Neural progenitor cell (in vitro differentiated cells): ENCODE measurements around the gene NT5C1A.

ENCODE experiments used
- CTCF ChIP-seq: fragments of 200-600 bp; sonication (generic); IDR thresholded peaks from 2 replicates; pipeline ENCODE4 v1.5.1; 2017; ENCODE audit warnings: antibody characterized with exemption, mild to moderate bottlenecking
- EZH2 ChIP-seq: fragments of 200-600 bp; sonication (generic); IDR thresholded peaks from 2 replicates; pipeline ENCODE4 v1.6.1; 2017; ENCODE audit warnings: antibody characterized with exemption, mild to moderate bottlenecking, moderate library complexity
- EZH2phosphoT487 ChIP-seq: fragments of 200-600 bp; sonication (generic); IDR thresholded peaks from 2 replicates; pipeline ENCODE4 v1.6.1; 2017; ENCODE audit warnings: antibody characterized with exemption

GRCh38 chr1:39700348-39700747, 28.4 kb upstream of the NT5C1A start:
- TF ChIP-seq CTCF = no peak
- TF ChIP-seq EZH2 = no peak
- no peak for TF ChIP-seq EZH2phosphoT487
